Kasumi-1 (cell line): ENCODE data around the gene TOMM6.
A peak's percentile ranks its signal among the peaks of the same experiment; 100 is the strongest.
"Not testable (repeated sequence)": the region's sequence is repeated elsewhere in the genome, so short reads cannot be mapped to it uniquely, and the experiment has no call there.

Experiments used
- DNase-seq, 2 experiments: peaks; one replicate each; lab custom pipeline; 2025; lab: John Stamatoyannopoulos, UW

The TOMM6 gene

GRCh38 chr6:41785254-41785653 is 2.2 kb upstream of the TOMM6 start:
- no peak for DNase-seq

GRCh38 chr6:41785689-41786450 is 1.6 kb upstream of the TOMM6 start:
- no peak for DNase-seq

GRCh38 chr6:41786451-41787218 is 859 bp upstream of the TOMM6 start:
- DNase-seq: peak; percentile 62 to 68

GRCh38 chr6:41789390-41789724 is 1.9 kb downstream of the TOMM6 start:
- DNase-seq: no peak

GRCh38 chr6:41790045-41790444 is 2.6 kb downstream of the TOMM6 start:
- DNase-seq: no peak

GRCh38 chr6:41791305-41791704 is 3.8 kb downstream of the TOMM6 start:
- DNase-seq: no peak

GRCh38 chr6:41791984-41792383 is 4.5 kb downstream of the TOMM6 start:
- DNase-seq: no peak

- DNase-seq: no peak
Measured at GRCh38 chr6:41796474-41796873, 9.0 kb downstream of the TOMM6 start.

GRCh38 chr6:41798901-41799558 is 11.5 kb downstream of the TOMM6 start:
- no peak for DNase-seq

GRCh38 chr6:41799559-41799911 is 12.0 kb downstream of the TOMM6 start:
- no peak for DNase-seq

GRCh38 chr6:41801380-41801779 is 13.9 kb downstream of the TOMM6 start:
- DNase-seq: peak; percentile 45 to 58

- DNase-seq: no peak
Measured at GRCh38 chr6:41805830-41806774, 18.6 kb downstream of the TOMM6 start.

- no peak for DNase-seq
Measured at GRCh38 chr6:41811095-41811494, 23.6 kb downstream of the TOMM6 start.

GRCh38 chr6:41811946-41812345 is 24.5 kb downstream of the TOMM6 start:
- DNase-seq: not testable (repeated sequence)

- no peak for DNase-seq
Measured at GRCh38 chr6:41813469-41813868, 26.0 kb downstream of the TOMM6 start.

- no peak for DNase-seq
Measured at GRCh38 chr6:41813956-41814355, 26.5 kb downstream of the TOMM6 start.

GRCh38 chr6:41814629-41815028 is 27.1 kb downstream of the TOMM6 start:
- DNase-seq: no peak

GRCh38 chr6:41815587-41815986 is 28.1 kb downstream of the TOMM6 start:
- no peak for DNase-seq

GRCh38 chr6:41818271-41819054 is 31.0 kb downstream of the TOMM6 start:
- DNase-seq: peak; percentile 15 to 31

GRCh38 chr6:41821266-41821665 is 33.8 kb downstream of the TOMM6 start:
- no peak for DNase-seq

GRCh38 chr6:41822021-41822420 is 34.5 kb downstream of the TOMM6 start:
- no peak for DNase-seq
